Stimulated activated CD4-positive, alpha-beta T cell treated with anti-CD3 and anti-CD28 coated beads, TNF-alpha, amount 100 ng/mL, for 1 hour (primary cell): ENCODE measurements around the gene FCN3.
"Not testable (repeated sequence)": the region's sequence is repeated elsewhere in the genome, so short reads cannot be mapped to it uniquely, and the experiment has no call there.

Experiments
- DNase-seq, 3 donors: peaks; one replicate each; pipeline ENCODE4 v3.0.0-alpha.2; 2020; ENCODE audit warnings: low read depth in 3 of 3, low spot score in 1 of 3

The FCN3 gene

GRCh38 chr1:27374362-27375086 is at the start of gene FCN3:
TSS of gene FCN3 (minus strand) at chr1:27374824. CDS start at chr1:27374818, 6 bp downstream.
- DNase-seq: no peak

DNA sequence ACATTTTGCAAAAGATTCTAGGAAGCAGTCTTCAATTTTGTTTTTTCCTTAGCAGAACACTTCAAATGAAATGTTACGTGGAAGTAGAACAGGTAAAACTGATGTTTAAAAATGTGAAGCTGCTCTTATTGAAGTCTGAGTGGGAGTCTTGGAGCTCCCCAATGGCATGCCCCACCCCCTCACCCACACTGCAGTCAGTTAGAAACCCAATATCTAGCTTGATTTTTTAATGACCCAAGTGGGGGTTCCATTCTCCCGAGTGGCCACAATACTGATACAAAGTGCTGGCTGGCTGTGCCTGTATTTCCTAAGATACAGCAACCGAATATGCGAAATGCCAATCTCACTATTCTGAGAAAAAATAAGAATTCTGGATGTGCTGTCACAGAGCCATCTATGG is 49.1 kb upstream of the FCN3 start:
- no peak for DNase-seq

GRCh38 chr1:27418326-27419185 is 43.9 kb upstream of the FCN3 start:
- no peak for DNase-seq

DNA sequence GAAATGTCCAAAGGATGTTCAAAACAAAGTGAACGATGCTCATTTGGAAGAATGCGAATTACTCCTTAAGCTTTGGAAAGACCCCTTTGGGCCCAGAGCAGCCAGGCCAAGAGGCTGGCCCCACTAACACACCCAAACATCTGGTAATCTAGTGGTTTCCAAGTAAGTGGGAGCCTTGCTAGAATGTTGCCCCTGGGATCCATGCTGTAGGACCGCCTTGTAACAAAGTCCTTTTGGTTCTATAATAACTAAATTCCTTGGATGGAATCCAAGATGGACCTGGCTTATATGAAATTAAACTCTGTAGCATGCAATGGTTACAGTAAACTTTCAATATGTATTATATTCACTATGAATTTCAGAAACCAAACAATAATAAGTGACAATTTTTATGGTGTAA is 43.1 kb upstream of the FCN3 start:
- no peak for DNase-seq

GRCh38 chr1:27416387-27417111 is 41.9 kb upstream of the FCN3 start:
- no peak for DNase-seq

DNA sequence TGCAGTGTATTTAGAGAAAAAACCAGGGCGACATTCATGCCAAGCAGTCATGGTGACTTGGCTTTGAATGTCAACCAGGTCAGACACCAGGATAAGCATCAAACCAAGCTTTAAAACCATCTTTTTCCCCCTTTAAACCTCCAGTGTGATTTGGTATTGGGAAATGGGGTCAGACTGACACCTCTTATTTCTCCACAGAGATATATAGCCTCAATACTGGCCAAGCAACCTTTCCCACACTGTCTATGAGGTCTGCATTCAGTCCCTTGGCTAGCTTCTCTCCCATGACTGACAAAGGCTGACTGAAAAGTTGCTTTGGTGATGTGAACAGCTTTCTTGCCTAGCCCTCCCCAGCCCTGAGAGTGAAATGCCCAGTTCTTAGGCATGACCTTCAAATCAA is 39.5 kb upstream of the FCN3 start:
- DNase-seq: no peak

- DNase-seq: no peak
Measured at GRCh38 chr1:27413004-27413403, 38.4 kb upstream of the FCN3 start.

GRCh38 chr1:27412502-27412901 is 37.9 kb upstream of the FCN3 start:
- no peak for DNase-seq

- no peak for DNase-seq
Measured at GRCh38 chr1:27410709-27411108, 36.1 kb upstream of the FCN3 start.

GRCh38 chr1:27409669-27410068 is 35.0 kb upstream of the FCN3 start:
- no peak for DNase-seq

- DNase-seq: no peak
Measured at GRCh38 chr1:27408151-27408550, 33.5 kb upstream of the FCN3 start.

DNA sequence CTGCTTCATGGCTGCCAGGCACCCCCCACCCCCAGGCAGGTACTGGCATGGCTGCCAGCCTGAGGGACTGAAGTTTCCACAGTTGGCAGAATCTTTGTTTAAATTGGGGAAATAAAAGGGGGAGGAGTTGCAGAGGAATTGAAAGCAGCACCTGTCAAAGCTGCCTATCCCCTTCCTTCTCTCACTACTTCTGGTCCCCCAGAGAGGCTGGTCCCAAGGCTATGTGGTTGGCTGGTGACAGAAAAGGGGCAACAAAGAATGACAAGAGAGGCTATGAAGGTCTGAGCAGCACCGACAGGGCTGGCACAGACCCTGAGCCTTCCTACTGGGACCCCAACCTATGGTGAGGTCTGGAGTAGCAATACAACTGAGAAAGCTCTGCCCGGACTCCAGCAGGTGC is 32.2 kb upstream of the FCN3 start:
- DNase-seq: not testable (repeated sequence)

GRCh38 chr1:27406362-27406680 is 31.7 kb upstream of the FCN3 start:
- no peak for DNase-seq

- not testable (repeated sequence) for DNase-seq
Measured at GRCh38 chr1:27405598-27406361, 31.2 kb upstream of the FCN3 start.

DNA sequence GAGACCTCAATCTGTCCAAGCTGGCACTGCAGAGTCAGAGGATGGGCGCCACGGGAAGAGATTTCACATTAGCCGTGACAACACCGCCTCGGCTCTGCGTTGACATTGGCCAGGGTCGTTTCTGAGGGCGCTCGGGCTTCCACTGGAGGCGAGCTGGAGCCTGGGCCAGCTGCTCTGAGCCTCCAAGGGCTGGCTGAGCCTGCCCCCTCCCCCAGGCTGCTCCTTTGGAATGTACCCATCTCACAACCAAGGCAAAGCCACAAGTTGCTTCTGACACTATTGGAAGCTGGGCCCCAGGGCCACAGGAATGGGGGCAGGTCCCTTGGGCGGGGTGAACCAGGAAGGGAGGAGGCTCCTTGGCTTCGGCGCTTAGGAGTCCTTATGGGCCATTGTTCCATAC is 30.4 kb upstream of the FCN3 start:
- no peak for DNase-seq

GRCh38 chr1:27403931-27404330 is 29.3 kb upstream of the FCN3 start:
- DNase-seq: no peak

GRCh38 chr1:27403065-27403726 is 28.6 kb upstream of the FCN3 start:
- DNase-seq: no peak

- DNase-seq: no peak
Measured at GRCh38 chr1:27402349-27402754, 27.7 kb upstream of the FCN3 start.

- no peak for DNase-seq
Measured at GRCh38 chr1:27400963-27401341, 26.3 kb upstream of the FCN3 start.

GRCh38 chr1:27400082-27400962 is 25.7 kb upstream of the FCN3 start:
- DNase-seq: no peak
